ENCODE measurements around the gene MYO7B. TPM values are rescaled to one million over a fixed set of nuclear protein-coding genes. Genes with fewer than 3 reads are reported as not detected.

Gene MYO7B
- total RNA-seq, 1 donor from 2014 or later, result 0.04 TPM

DNA sequence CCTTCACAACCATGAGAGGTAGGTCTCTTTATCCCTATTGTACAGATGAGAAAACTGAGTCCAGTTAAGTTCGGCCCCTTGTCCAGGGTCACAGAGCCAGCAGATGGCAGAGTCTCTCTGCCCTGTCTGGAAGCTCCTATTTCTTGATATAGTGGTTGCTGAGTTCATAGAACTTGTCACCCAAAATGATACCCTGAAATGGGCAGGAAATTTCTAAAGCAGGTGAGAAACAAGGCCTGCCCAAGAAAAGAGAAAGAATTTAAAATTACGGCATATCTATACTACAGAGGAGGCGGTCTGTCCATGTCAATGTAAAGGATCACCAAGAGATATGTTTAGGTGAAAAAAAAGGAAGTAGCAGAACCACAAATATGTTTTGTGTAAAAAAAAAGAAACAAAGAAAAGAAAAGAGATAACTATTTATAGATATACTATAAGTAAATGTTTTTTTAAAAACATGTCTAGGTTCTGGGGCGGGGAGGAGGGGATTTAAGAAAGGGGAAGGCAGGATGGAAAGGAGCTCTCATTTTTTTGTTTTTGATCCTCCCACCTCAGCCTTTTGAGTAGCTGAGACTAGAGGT is 39.8 kb downstream of the MYO7B start:
- Mint-ChIP-seq H3K36me3 (no peaks in the 10 kb centered on the region), H3K9me3 (no peaks in the 10 kb centered on the region), H3K27me3 (ENCODE audit: low read depth) (peaks cover 3% of the 10 kb centered on the region), H3K27ac (no peak overlapping the region), H3K4me1 (peaks cover 10% of the 10 kb centered on the region), H3K4me3 (no peak overlapping the region)
- peak in 1 of 2 experiments; percentile 11 for DNase-seq (ENCODE audit: low spot score in 2 of 2, unreplicated experiment in 2 of 2)
- TF ChIP-seq, protein P1, sequence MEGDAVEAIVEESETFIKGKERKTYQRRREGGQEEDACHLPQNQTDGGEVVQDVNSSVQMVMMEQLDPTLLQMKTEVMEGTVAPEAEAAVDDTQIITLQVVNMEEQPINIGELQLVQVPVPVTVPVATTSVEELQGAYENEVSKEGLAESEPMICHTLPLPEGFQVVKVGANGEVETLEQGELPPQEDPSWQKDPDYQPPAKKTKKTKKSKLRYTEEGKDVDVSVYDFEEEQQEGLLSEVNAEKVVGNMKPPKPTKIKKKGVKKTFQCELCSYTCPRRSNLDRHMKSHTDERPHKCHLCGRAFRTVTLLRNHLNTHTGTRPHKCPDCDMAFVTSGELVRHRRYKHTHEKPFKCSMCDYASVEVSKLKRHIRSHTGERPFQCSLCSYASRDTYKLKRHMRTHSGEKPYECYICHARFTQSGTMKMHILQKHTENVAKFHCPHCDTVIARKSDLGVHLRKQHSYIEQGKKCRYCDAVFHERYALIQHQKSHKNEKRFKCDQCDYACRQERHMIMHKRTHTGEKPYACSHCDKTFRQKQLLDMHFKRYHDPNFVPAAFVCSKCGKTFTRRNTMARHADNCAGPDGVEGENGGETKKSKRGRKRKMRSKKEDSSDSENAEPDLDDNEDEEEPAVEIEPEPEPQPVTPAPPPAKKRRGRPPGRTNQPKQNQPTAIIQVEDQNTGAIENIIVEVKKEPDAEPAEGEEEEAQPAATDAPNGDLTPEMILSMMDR (IDR thresholded peaks at IDR 0.05; ENCODE audit: unreplicated experiment), result no peak

DNA sequence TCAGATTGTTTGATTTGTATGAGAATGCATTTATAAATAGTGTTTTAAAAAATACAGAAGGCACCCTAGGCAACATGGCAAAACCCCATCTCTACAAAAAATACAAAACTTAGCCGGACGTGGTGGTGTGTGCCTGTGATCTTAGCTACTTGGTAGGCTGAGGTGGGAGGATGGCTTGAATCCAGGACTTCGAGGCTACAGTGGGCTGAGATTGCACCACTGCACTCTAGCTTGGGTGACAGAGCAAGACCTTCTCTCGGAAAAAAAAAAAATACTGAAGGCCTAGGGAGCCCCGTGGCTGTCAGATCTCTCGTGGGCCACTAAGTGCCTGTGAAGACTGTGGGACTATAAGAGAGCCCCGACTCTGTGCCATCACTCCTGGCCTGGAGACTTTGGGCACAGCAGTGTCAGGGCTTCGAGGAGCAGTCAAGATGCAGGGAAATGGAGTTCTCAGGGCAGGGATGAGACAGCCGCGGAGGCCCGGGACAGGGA is 40.5 kb downstream of the MYO7B start:
- H3K4me3 Mint-ChIP-seq, result no peak overlapping the region
- no peaks in the 10 kb centered on the region for H3K36me3 Mint-ChIP-seq
- no peaks in the 10 kb centered on the region for H3K9me3 Mint-ChIP-seq
- H3K27ac Mint-ChIP-seq, result peak overlapping the region; percentile 50
- H3K27me3 Mint-ChIP-seq (ENCODE audit: low read depth), result peaks cover 3% of the 10 kb centered on the region
- DNase-seq (ENCODE audit: low spot score in 2 of 2, unreplicated experiment in 2 of 2), result no peak
- TF ChIP-seq, protein P1 (IDR thresholded peaks at IDR 0.05; ENCODE audit: unreplicated experiment), result no peak
- peaks cover 10% of the 10 kb centered on the region for H3K4me1 Mint-ChIP-seq

DNA sequence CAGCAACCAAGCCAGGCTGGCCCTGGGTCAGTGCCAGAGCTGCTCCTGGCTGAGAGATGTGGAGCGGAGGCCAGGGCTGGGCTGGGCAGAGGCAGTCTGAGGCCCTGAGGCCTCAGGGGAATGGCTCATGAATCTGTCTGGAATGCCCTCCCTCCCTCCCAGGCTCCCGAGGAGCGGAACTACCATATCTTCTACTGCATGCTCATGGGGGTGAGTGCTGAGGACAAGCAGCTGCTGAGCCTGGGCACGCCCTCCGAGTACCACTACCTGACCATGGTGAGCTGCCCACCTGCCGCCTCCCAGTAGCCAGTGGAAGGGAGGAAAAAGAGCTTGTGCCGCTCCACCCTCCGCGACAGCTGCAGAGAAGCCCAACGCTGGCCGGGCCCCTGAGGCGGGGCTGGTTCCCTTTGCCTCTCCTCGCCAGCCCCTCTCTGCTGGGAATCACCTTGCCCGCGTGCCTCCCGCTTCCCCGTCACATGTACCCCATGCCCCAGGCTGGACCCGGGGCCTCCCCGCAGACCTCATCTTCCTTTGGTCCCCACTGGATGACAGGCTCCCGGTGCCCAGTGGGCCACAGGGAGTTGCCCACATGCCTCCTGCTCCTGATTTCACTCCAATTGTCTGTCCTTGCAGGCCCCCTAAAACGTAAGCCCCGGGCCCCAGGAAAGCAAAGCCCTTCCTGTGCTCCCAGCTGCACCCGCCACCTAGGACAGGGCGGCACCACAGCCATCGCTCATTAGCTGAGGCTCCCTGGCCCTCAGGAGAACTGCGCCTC is 41.1 kb downstream of the MYO7B start:
- TF ChIP-seq, protein P1 (IDR thresholded peaks at IDR 0.05; ENCODE audit: unreplicated experiment), result no peak
- H3K27ac Mint-ChIP-seq, result peak overlapping the region; percentile 50
- peaks cover 10% of the 10 kb centered on the region for H3K4me1 Mint-ChIP-seq
- peak in 1 of 2 experiments; percentile 41 for DNase-seq (ENCODE audit: low spot score in 2 of 2, unreplicated experiment in 2 of 2)
- H3K4me3 Mint-ChIP-seq, result no peak overlapping the region
- H3K27me3 Mint-ChIP-seq (ENCODE audit: low read depth), result peaks cover 3% of the 10 kb centered on the region
- no peaks in the 10 kb centered on the region for H3K36me3 Mint-ChIP-seq
- no peaks in the 10 kb centered on the region for H3K9me3 Mint-ChIP-seq

DNA sequence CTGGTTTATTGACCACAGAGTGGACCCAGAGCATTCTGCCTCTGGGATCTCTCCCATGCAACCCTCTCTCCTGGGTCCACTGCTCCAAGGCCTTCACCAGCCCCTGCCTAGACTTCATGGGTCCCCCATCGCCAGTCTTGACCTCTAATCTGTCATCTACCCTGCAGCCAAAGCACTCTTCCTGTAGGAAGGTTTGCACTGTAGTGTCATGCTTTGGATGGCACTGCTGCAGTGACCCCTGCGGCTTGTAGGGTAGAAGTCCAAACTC is 41.7 kb downstream of the MYO7B start:
- Mint-ChIP-seq H3K4me3 (no peak overlapping the region), H3K4me1 (peaks cover 10% of the 10 kb centered on the region), H3K36me3 (no peaks in the 10 kb centered on the region), H3K9me3 (no peaks in the 10 kb centered on the region), H3K27me3 (ENCODE audit: low read depth) (peaks cover 3% of the 10 kb centered on the region), H3K27ac (no peak overlapping the region)
- DNase-seq (ENCODE audit: low spot score in 2 of 2, unreplicated experiment in 2 of 2), result peak in 1 of 2 experiments; percentile 17
- TF ChIP-seq, protein P1 (IDR thresholded peaks at IDR 0.05; ENCODE audit: unreplicated experiment), result no peak

DNA sequence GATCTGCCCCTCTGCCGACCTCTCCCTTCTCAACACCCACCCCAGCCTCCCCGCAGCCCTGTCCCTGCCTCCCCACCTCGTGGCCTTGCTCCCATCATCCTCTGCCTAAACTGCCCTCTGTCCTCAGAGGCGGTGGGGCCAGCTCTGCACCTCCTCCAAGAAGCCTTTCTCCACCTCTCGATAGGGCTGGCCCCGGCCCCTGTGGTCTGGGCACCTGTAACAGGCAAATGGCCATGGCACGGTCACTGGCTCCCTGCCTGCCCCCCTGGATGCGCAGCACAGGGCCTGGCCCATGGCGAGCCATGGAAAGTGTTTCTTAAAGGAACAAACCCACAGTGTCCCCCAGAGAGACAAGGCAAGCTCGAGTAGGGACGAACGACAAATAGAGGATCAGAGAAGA is 42.0 kb downstream of the MYO7B start:
- Mint-ChIP-seq H3K4me1 (peaks cover 10% of the 10 kb centered on the region), H3K4me3 (no peak overlapping the region), H3K36me3 (no peaks in the 10 kb centered on the region), H3K9me3 (no peaks in the 10 kb centered on the region), H3K27me3 (ENCODE audit: low read depth) (peaks cover 2% of the 10 kb centered on the region), H3K27ac (no peak overlapping the region)
- TF ChIP-seq, protein P1 (IDR thresholded peaks at IDR 0.05; ENCODE audit: unreplicated experiment), result no peak
- DNase-seq (ENCODE audit: low spot score in 2 of 2, unreplicated experiment in 2 of 2), result peak in 1 of 2 experiments; percentile 31

Measured in mesothelial cell of epicardium (in vitro differentiated cells).